Stimulated activated CD8-positive, alpha-beta memory T cell treated with anti-CD3 and anti-CD28 coated beads, Interleukin-4, amount 100 ng/mL, for 1 hour (primary cell): ENCODE results near the gene PDLIM5.
"Not testable (repeated sequence)": the region's sequence is repeated elsewhere in the genome, so short reads cannot be mapped to it uniquely, and the experiment has no call there.

ENCODE experiments used
- DNase-seq, 2 donors: peaks; one replicate each; pipeline ENCODE4 v3.0.0-alpha.2; 2020; ENCODE audit warnings: low read depth in 2 of 2, low spot score in 1 of 2

The PDLIM5 gene

DNA sequence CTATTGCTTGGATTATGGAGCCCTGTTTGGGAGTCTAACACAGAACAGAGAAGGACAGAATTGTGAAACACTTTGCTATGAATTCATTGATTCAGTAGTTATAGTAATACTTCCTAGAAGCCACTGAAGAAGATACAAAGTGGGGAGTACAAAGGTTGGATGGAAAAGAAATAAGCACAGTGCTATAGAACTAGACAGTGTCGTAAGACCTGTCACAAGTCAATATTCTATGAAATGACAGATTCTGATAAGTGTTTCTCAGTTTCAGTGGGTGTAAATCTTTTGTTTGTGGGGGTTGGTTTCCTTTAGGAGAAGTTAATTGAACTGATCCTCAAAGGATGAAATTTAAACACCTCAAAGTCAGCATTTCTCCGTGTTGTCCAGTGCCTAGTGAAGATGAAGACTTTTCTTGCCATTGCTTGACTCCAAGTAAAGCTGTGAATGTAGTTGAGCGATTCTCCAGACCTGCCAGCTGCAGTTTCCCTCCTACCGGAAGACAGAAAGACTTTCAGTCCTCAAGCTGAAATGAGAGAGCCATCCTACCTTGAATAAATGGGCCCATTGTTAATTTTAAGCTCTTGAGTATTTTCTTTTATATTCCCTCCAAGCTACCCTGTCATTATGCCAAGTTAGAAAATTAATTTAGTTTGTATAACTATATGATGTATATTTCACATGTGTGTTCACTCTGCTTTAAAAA, 7.9 kb downstream of the PDLIM5 start:
- DNase-seq: no peak

DNA sequence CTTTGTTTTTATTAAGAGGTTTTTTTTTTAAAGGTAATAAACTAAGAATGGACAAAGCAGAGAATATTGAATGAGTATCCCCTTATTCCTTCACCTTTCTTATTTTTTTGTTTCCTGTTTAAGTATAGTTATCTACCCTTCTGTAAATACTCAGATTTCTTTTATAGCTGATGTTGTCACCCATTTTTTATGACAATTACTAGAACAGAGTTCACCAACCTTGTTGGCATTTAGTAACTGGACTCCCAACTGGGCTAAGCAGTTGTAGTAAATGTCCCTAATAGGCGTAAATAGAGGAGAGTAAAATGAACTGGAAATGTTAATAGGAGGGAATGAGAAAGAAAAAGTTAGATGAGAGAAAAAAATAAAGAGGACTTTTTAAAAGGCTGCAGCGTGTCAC, 9.8 kb downstream of the PDLIM5 start:
- no peak for DNase-seq

DNA sequence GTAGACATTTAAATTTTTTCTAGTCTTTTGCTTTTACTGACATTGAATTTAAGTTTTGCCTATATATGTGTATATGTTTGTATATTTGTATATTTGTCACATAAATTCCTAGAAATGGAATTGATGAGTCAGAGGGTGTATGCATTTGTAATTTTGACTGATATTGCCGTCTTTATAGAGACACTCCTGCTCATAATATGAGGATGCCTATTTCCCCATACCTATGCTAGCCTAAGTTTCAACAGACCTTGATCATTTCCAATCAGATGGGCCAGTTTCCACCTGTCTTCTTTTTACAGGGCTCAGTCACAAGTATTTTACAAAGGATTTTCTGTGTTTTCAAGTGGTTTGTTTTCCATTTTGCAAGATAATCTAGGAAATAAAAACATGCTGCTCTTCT, 10.8 kb downstream of the PDLIM5 start:
- DNase-seq: no peak

- DNase-seq: no peak
These were observed 12.0 kb downstream of the PDLIM5 start for GRCh38 chr4:94463771-94464170.

GRCh38 chr4:94466371-94466770, 14.6 kb downstream of the PDLIM5 start:
- DNase-seq: no peak

DNA sequence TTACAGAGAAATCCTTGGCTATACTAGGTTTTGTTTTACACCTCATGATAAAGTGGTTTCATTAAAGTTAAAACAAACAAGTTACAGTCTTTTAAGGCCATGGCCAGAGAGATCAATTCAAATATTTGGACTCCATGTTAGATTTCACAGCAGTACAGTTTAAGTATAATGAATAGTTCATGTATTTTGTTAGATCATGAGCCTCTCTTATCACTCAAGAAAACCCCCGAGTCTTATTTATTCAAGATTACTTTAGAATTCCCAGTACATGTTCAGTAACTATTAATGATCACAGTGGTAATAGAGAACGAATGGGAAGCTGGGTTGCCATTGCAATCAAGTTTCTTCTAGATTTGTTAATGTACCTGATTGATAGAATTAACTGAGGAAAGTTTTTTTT, 15.2 kb downstream of the PDLIM5 start:
- no peak for DNase-seq

DNA sequence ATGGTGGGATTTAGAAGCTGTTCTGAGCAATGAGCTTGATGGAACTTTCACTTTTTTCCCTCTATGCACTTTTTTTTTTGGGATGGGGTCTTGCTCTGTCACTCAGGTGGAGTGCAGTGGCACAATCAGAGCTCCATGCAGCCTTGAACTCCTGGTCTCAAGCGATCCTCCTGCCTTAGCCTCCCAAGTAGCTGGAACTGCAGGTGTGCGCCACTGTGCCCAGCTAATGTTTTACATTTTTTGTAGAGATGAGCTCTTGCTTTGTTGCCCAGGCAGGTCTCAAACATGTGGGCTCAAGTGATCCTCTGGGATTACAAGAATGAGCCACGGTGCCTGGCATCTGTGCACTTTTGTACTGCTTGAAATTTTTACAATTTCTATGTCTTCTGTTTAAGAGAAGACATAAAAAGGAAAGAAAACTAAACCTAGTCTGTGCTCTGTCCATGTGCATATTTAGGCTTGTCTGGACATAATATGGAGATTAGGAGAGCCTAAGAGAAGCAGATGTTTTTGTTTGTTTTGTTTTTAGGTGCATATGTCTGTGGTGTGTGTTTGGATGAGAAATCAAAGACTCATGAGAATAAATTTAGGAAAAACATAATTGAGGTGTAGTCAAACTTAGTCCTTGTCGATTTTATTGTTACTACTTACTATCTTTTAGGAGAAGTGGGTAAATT, 16.5 kb downstream of the PDLIM5 start:
- DNase-seq: no peak

DNA sequence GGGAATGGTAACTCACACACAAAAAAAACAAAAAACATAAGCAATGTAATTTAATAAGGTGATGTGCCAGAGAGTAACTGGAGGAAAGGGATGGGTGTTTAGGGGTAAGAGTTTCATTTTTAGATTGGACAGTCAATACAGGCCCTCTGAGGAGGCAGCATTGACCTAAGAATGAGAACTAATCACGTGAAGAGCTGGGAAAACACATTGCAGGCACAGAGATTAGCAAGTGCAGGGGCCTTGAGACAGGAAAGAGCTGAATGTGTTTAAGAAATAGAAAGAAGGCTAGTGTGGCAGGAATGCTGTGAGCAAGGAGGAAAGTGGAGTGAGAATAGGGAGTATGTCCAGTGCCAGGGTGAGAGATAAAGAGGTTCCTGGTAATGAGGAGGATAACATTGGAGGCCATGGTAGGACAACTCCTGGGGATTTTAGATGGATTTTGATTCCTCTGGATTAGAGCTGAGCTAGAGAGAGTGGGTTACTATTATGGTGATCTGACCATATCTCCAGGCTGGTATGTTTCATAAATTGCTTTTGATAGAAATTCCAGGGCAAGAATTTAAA, 17.6 kb downstream of the PDLIM5 start:
- DNase-seq: no peak

DNA sequence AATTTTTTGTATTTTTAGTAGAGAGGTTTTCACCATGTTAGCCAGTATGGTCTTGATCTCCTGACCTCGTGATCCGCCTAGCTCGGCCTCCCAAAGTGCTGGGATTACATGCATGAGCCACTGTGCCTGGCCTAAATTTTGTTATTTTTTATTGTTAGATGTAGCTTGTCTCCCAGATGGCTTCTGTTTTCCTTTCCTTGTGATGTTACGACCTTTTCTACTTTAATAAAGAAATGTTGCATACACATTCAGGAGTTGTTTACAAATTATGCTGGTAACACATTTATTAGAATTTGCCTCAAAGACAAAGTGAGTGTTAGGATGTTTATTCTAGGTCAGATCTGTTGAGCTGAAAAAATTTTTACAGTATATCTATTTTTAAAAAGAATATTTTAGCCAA, 18.4 kb downstream of the PDLIM5 start:
- DNase-seq: no peak

DNA sequence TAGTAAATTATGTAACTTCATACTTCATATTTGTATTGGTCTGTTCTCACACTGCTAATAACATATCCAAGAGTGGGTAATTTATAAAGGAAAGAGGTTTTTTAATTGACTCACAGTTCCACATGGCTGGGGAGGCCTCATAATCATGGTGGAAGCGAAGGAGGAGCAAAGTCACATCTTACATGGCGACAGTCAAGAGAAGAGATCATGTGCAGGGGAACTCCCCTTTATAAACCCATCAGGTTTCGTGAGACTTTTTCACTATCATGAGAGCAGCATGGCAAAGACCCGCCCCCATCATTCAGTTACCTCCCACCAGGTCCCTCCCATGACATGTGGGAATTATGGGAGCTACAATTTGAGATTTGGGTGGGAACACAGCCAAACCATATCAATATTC, 19.0 kb downstream of the PDLIM5 start:
- not testable (repeated sequence) for DNase-seq

GRCh38 chr4:94472056-94472826, 20.5 kb downstream of the PDLIM5 start:
- DNase-seq: no peak

DNA sequence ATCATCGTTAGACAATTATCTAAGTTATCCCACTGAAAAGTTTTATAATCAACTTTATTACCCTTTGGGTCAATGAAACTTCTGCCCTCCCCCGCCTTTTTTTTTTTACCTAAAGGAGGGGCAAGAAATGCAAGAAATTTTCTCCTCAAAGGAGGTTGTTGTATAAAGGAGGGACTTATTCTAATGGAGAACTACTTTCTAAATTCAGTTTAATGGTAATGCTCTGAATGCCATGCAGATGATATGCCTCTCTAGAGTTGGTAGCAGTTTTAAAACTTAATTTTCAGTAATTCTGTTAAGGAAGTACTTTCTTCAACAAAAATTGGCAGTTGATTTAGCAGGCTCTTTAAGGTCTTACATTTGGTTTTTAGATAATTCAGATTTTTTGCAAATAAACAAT, 23.3 kb downstream of the PDLIM5 start:
- DNase-seq: no peak

GRCh38 chr4:94475794-94476193, 24.1 kb downstream of the PDLIM5 start:
- no peak for DNase-seq

DNA sequence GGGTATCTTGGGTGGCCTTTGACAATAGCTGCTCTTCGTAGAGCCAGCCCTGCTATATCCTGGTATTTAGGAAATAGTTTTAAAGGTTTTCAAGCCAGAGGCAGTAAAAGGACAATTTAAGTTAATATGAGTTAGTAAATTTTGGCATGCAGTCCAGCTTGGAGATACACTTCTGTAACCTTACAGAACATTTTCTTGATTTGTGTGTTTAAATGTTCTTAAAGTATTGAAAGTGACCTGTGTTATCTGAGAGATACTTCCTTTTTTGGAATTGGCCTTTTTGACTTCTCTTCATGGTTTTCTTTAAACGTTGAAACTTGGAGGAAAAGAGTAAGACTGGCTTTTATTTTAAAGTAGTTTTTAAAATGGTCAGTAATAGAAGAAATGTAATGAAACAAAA, 25.5 kb downstream of the PDLIM5 start:
- DNase-seq: no peak

GRCh38 chr4:94478805-94479204, 27.1 kb downstream of the PDLIM5 start:
- not testable (repeated sequence) for DNase-seq

DNA sequence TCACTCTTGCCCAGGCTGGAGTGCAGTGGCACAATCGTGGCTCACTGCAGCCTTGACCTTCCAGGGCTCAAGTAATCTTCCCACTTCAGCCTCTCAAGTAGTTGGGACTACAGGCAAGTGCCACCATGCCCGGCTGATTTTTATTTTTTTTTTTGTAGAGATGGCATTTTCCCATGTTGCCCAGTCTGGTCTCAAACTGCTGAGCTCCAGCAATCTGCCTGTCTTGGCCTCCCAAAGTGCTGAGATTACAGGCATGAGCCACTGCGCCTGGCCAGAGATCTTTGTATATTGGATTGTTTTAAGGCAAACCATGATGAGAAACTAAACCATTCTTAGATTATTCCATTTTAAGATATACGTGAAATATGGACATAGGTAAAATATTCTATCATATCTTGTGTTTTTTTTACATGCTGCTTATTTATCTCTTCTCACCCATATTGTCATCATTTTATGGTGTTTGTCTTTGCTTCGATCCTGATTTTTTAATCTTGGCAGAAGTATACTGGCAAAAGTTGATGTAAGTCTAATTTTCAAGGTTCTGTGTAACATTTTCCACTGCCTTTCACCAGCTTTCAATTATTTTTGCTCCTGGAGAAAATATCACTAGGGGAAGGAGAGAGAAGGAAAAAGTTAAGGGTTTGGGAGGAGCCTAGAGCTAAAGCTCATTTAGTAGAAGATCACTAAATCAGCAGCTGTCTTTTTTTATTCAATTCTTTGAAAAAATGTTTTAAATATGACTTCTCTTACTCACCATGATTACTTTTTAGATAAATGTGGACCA, 27.8 kb downstream of the PDLIM5 start:
- DNase-seq: no peak

GRCh38 chr4:94480362-94480951, 28.7 kb downstream of the PDLIM5 start:
- no peak for DNase-seq

DNA sequence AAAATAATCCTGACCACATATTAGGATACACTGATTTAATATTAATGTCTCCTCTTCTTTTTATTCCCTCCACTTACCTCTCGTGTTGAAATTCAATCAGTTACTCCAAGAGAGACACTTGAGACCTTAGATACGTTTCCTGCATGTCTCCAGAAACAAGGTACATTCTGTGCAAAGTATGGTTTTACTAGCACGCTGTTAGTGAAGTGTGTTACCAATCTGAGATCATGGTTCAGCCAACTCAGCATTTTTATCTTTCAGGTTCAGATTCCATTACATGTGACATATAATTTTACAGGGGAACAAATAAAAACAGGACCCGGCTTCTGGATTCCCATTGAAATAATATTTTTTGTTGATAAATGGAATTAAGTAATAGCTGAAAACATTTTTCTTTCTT, 32.2 kb downstream of the PDLIM5 start:
- no peak for DNase-seq

DNA sequence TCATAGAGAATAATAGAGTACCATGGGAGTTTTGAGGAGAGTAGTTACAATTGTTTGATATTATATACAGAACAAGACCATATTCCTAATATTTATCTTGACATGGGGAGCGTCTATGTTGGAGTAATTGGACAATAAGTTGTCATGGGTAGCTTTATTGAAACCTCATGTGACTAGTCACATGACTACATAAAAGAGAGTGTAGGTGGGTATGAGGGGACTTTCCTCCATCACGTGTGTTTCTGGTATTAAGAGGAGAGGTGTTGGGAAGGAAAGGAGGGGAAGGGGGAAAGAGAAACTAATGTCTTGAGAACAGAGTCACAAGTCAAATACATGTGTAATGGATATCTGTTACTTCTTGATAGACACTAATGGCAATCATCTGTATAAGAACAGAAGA, 33.1 kb downstream of the PDLIM5 start:
- no peak for DNase-seq

DNA sequence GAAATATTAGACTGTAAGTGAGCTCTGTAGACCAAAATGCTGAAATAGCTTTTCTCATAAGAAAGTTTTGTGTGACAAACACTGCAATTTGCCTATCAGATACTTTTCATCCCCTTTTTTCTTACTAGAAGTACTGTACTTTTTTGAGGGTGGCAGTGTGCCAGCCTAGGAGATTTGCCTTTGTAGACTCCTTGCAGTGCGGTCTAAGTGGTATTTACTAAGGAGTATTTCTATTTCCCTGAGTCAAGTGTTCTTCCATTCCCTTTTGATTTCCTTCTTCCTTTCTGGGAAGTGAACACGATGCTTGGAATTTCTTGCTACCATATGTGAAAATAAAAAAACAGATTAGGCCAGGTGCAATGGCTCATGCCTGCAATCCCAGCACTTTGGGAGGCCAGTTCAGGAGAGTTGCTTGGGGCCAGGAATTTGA, 34.6 kb downstream of the PDLIM5 start:
- DNase-seq: no peak

DNA sequence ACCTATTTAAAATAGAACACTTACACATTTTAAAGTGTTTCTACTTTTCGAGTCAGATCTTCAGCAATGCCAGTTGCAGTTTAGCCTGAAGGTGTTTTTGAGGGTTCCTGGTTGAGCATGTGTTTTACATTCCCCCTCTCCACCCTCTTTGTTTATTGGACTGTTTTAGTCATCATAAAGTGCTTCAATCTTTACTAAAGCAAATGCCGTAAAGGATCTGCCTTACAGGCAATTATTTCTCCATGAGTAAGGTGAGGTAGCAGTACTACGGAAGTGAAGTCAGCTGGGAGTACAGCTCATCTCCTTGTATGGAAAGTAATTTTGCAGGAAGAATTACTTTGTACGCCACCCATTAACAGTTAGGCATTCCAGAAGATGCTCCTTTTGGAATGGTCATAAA, 36.9 kb downstream of the PDLIM5 start:
- DNase-seq: no peak
